IPS-15b (cell line): ENCODE measurements around the gene HPCAL1.

ENCODE experiments used
- H3K27me3 ChIP-seq: one replicate; pipeline ENCODE4 v1.6.1; 2013; ENCODE audit warnings: low read length; ENCODE audit not compliant: control insufficient read depth, insufficient read depth
- H3K36me3 ChIP-seq: one replicate; pipeline ENCODE4 v1.6.1; 2013; ENCODE audit warnings: low read length; ENCODE audit not compliant: control insufficient read depth, insufficient read depth
- H3K4me1 ChIP-seq: one replicate; pipeline ENCODE4 v1.6.1; 2013; ENCODE audit warnings: mild to moderate bottlenecking, low read length; ENCODE audit not compliant: control insufficient read depth, insufficient read depth
- H3K4me3 ChIP-seq: one replicate; pipeline ENCODE4 v1.5.1; 2013; ENCODE audit warnings: low read depth, low read length
- H3K9ac ChIP-seq: one replicate; pipeline ENCODE4 v1.6.1; 2013; ENCODE audit warnings: low read depth, mild to moderate bottlenecking, low read length
- H3K9me3 ChIP-seq: one replicate; pipeline ENCODE4 v1.6.1; 2013; ENCODE audit warnings: mild to moderate bottlenecking, low read length; ENCODE audit not compliant: control insufficient read depth, insufficient read depth

The HPCAL1 gene

GRCh38 chr2:10339647-10340592, 37.2 kb downstream of the HPCAL1 start:
- no peak overlapping the region for H3K4me3 ChIP-seq
- H3K9me3 ChIP-seq = no peaks in the 10 kb centered on the region
- no peaks in the 10 kb centered on the region for H3K27me3 ChIP-seq
- no peak overlapping the region for H3K9ac ChIP-seq
- H3K4me1 ChIP-seq = no peaks in the 10 kb centered on the region
- H3K36me3 ChIP-seq = no peaks in the 10 kb centered on the region

GRCh38 chr2:10340593-10340975, 37.9 kb downstream of the HPCAL1 start:
- H3K27me3 ChIP-seq = no peaks in the 10 kb centered on the region
- no peak overlapping the region for H3K4me3 ChIP-seq
- no peaks in the 10 kb centered on the region for H3K4me1 ChIP-seq
- no peaks in the 10 kb centered on the region for H3K9me3 ChIP-seq
- no peaks in the 10 kb centered on the region for H3K36me3 ChIP-seq
- no peak overlapping the region for H3K9ac ChIP-seq

GRCh38 chr2:10341193-10341592, 38.5 kb downstream of the HPCAL1 start:
- Histone ChIP-seq H3K4me1 (no peaks in the 10 kb centered on the region), H3K36me3 (no peaks in the 10 kb centered on the region), H3K9ac (no peak overlapping the region), H3K4me3 (no peak overlapping the region), H3K9me3 (no peaks in the 10 kb centered on the region), H3K27me3 (no peaks in the 10 kb centered on the region)

- H3K36me3 ChIP-seq = no peaks in the 10 kb centered on the region
- no peaks in the 10 kb centered on the region for H3K27me3 ChIP-seq
- H3K4me1 ChIP-seq = peaks cover 2% of the 10 kb centered on the region
- H3K9ac ChIP-seq = no peak overlapping the region
- no peaks in the 10 kb centered on the region for H3K9me3 ChIP-seq
- H3K4me3 ChIP-seq = no peak overlapping the region
These were observed 39.7 kb downstream of the HPCAL1 start for GRCh38 chr2:10342245-10342951.

- no peak overlapping the region for H3K9ac ChIP-seq
- no peaks in the 10 kb centered on the region for H3K27me3 ChIP-seq
- H3K36me3 ChIP-seq = no peaks in the 10 kb centered on the region
- H3K4me3 ChIP-seq = no peak overlapping the region
- peaks cover 2% of the 10 kb centered on the region for H3K4me1 ChIP-seq
- H3K9me3 ChIP-seq = no peaks in the 10 kb centered on the region
These were observed 40.5 kb downstream of the HPCAL1 start for GRCh38 chr2:10343191-10343590.

GRCh38 chr2:10343658-10344057, 41.0 kb downstream of the HPCAL1 start:
- H3K4me3 ChIP-seq = no peak overlapping the region
- H3K9me3 ChIP-seq = no peaks in the 10 kb centered on the region
- H3K36me3 ChIP-seq = no peaks in the 10 kb centered on the region
- no peak overlapping the region for H3K9ac ChIP-seq
- H3K27me3 ChIP-seq = no peaks in the 10 kb centered on the region
- peaks cover 2% of the 10 kb centered on the region for H3K4me1 ChIP-seq

GRCh38 chr2:10344105-10345066, 41.7 kb downstream of the HPCAL1 start:
- Histone ChIP-seq H3K9me3 (no peaks in the 10 kb centered on the region), H3K4me3 (no peak overlapping the region), H3K4me1 (peaks cover 2% of the 10 kb centered on the region), H3K9ac (no peak overlapping the region), H3K36me3 (no peaks in the 10 kb centered on the region), H3K27me3 (no peaks in the 10 kb centered on the region)

GRCh38 chr2:10345126-10345525, 42.4 kb downstream of the HPCAL1 start:
- no peak overlapping the region for H3K4me3 ChIP-seq
- no peaks in the 10 kb centered on the region for H3K9me3 ChIP-seq
- H3K9ac ChIP-seq = no peak overlapping the region
- peaks cover 2% of the 10 kb centered on the region for H3K4me1 ChIP-seq
- no peaks in the 10 kb centered on the region for H3K36me3 ChIP-seq
- no peaks in the 10 kb centered on the region for H3K27me3 ChIP-seq

- Histone ChIP-seq H3K9ac (no peak overlapping the region), H3K36me3 (no peaks in the 10 kb centered on the region), H3K4me3 (no peak overlapping the region), H3K9me3 (no peaks in the 10 kb centered on the region), H3K27me3 (no peaks in the 10 kb centered on the region), H3K4me1 (peaks cover 2% of the 10 kb centered on the region)
These were observed 43.1 kb downstream of the HPCAL1 start for GRCh38 chr2:10345813-10346212.

GRCh38 chr2:10346929-10347561, 44.3 kb downstream of the HPCAL1 start:
- peaks cover 2% of the 10 kb centered on the region for H3K4me1 ChIP-seq
- H3K9me3 ChIP-seq = no peaks in the 10 kb centered on the region

GRCh38 chr2:10347562-10347948, 44.9 kb downstream of the HPCAL1 start:
- Histone ChIP-seq H3K9ac (no peak overlapping the region), H3K4me1 (peaks cover 2% of the 10 kb centered on the region), H3K4me3 (no peak overlapping the region)

More at GRCh38 chr2:10346929-10347561, 44.3 kb downstream of the HPCAL1 start:
- Histone ChIP-seq H3K36me3 (no peaks in the 10 kb centered on the region), H3K9ac (no peak overlapping the region), H3K27me3 (no peaks in the 10 kb centered on the region), H3K4me3 (no peak overlapping the region)

More at GRCh38 chr2:10347562-10347948, 44.9 kb downstream of the HPCAL1 start:
- H3K36me3 ChIP-seq = no peaks in the 10 kb centered on the region
- no peaks in the 10 kb centered on the region for H3K9me3 ChIP-seq
- no peaks in the 10 kb centered on the region for H3K27me3 ChIP-seq
